ENCODE measurements around the gene NEK4.

DNA sequence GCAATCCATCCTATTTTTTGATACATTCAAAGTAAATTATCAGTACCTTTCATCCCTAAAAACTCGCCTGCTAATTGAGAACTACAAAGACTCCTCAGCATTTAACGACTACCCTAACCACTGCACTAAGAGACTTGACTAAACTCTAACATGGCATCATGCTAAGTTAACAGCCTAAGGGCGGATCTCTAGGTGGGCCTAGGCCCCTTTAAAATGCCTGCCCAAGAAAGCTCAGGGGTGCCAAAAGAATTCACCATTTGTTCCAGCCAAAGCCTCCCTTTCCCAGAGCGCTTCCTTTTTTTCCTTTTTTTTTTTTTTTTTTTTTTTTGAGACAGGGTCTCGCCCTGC, 568 bp upstream of the NEK4 start:
- TF ChIP-seq CTCF (IDR thresholded peaks at IDR 0.05) (no peak), POLR2A (IDR thresholded peaks at IDR 0.05) (no peak)
